Measurements from ENCODE around the gene FBXW11. TPM values are rescaled to one million over a fixed set of nuclear protein-coding genes. Genes with fewer than 3 reads are reported as not detected.

The FBXW11 gene
- total and polyA plus RNA-seq, 10 of the 15 experiments (the other 5 are each of a cell fraction or from before 2014, with no cell fraction given) = 4.3 to 61.5 (median 40.0) TPM

GRCh38 chr5:172042183-172042582 is 35.7 kb upstream of the FBXW11 start:
- Histone ChIP-seq H3K9ac (ENCODE audit: control insufficient read depth, insufficient read depth, low read length) (no peak overlapping the region), H3K4me2 (ENCODE audit: control insufficient read depth, insufficient read depth) (no peak overlapping the region), H3K27me3 (replicated peaks in 1 of 2; ENCODE audit: control insufficient read depth in 2 of 2, insufficient read depth in 2 of 2, low read length in 1 of 2) (no peaks in the 10 kb centered on the region), H3K36me3 (ENCODE audit: control insufficient read depth in 2 of 2, insufficient read depth in 2 of 2, low read length in 1 of 2) (peaks cover 8 to 17% of the 10 kb centered on the region in 2 experiments), H3K27ac (ENCODE audit: control insufficient read depth, insufficient read depth) (no peak overlapping the region), H3K79me2 (ENCODE audit: control insufficient read depth, insufficient read depth, low read length) (no peaks in the 10 kb centered on the region), H3K4me1 (ENCODE audit: control insufficient read depth, insufficient read depth, low read length) (no peaks in the 10 kb centered on the region), H2AFZ (ENCODE audit: control insufficient read depth, low read depth, low read length) (no peak overlapping the region), H4K20me1 (ENCODE audit: control insufficient read depth, insufficient read depth) (no peaks in the 10 kb centered on the region; the same call in 1 of the 2 replicates), H3K9me3 (replicated peaks; ENCODE audit: control insufficient read depth, insufficient read depth, low read length) (no peaks in the 10 kb centered on the region), H3K4me3 (no peak overlapping the region)
- BruUV-seq (replicated peaks) = no TSS peak
- no peak for FAIRE-seq
- no peak for ATAC-seq
- over 99% methylated on average over 13 of the region's 13 CpGs for WGBS (ENCODE audit: insufficient coverage, insufficient replicate concordance, low lambda C conversion rate, missing lambda C conversion rate)
- SMC1A ChIA-PET (ENCODE audit: uncharacterized antibody, unreplicated experiment) = interaction anchor here (1.8 to 4.9 kb wide), 2 partner anchors 121 to 130 kb away, joined by 4 to 92 read pairs; no protein-coding TSS in a partner anchor
- intact Hi-C loops (cut with micrococcal nuclease; ENCODE audit: unreplicated experiment) = no loop called here
- DNase-seq (ENCODE audit: low read depth, low spot score) = no peak
- POLR2A ChIA-PET = interaction anchor here (0.6 kb wide), 1 partner anchor 212 kb away, joined by 3 read pairs; no protein-coding TSS in a partner anchor
- CTCF ChIA-PET = interaction anchor here (2.9 to 4.9 kb wide), 2 partner anchors 36 to 130 kb away, joined by 20 to 123 read pairs; partner anchors contain the start of gene FBXW11
- RAD21 ChIA-PET (ENCODE audit: unreplicated experiment) = interaction anchor here (4.8 kb wide), 1 partner anchor 130 kb away, joined by 82 read pairs; no protein-coding TSS in a partner anchor
- TF ChIP-seq GATAD2B (conservative IDR thresholded peaks at IDR 0.05; ENCODE audit: low read depth) = no peak
- TF ChIP-seq CBX5 (IDR thresholded peaks at IDR 0.05; ENCODE audit: low read depth) = no peak
- no peak for TF ChIP-seq NFIC (IDR thresholded peaks at IDR 0.05; ENCODE audit: low read depth, low read length)
- in situ Hi-C loops (cut with MboI) = loop anchor here (5.0 kb wide), 1 partner anchor 130 kb away; no protein-coding TSS in a partner anchor

- no peak overlapping the region for H3K4me2 ChIP-seq (ENCODE audit: control insufficient read depth, insufficient read depth)
- no peaks in the 10 kb centered on the region for H3K9me3 ChIP-seq (replicated peaks; ENCODE audit: control insufficient read depth, insufficient read depth, low read length)
- no peak for TF ChIP-seq BCL11A (IDR thresholded peaks at IDR 0.05; ENCODE audit: low read depth, low read length)
- TF ChIP-seq SMC3 (IDR thresholded peaks at IDR 0.05; ENCODE audit: borderline replicate concordance, low read length) = no peak
- no peak for TF ChIP-seq MTA2 (IDR thresholded peaks at IDR 0.05; ENCODE audit: low read depth)
- TF ChIP-seq ZBTB40 (IDR thresholded peaks at IDR 0.05; ENCODE audit: borderline replicate concordance) = no peak
- no peak for FAIRE-seq
- no peaks in the 10 kb centered on the region; the same call in 1 of the 2 replicates for H4K20me1 ChIP-seq (ENCODE audit: control insufficient read depth, insufficient read depth)
- POLR2A ChIA-PET = interaction anchor here (0.6 kb wide), 2 partner anchors 32 to 42 kb away, joined by 5 read pairs; partner anchors contain the start of gene FBXW11
- H3K4me1 ChIP-seq (ENCODE audit: control insufficient read depth, insufficient read depth, low read length) = peaks cover 5% of the 10 kb centered on the region
- H3K9ac ChIP-seq (ENCODE audit: control insufficient read depth, insufficient read depth, low read length) = no peak overlapping the region
- H2AFZ ChIP-seq (ENCODE audit: control insufficient read depth, low read depth, low read length) = no peak overlapping the region
- CTCF ChIA-PET = interaction anchor here (0.6 to 4.9 kb wide), 5 partner anchors 9 to 127 kb away, joined by 3 to 94 read pairs (median 3); no protein-coding TSS in a partner anchor
- no TSS peak for BruUV-seq (replicated peaks)
- intact Hi-C loops (cut with micrococcal nuclease; ENCODE audit: unreplicated experiment) (no loop called here), in situ Hi-C loops (cut with MboI) (no loop called here)
- no peaks in the 10 kb centered on the region for H3K36me3 ChIP-seq (ENCODE audit: control insufficient read depth in 2 of 2, insufficient read depth in 2 of 2, low read length in 1 of 2)
- no peak overlapping the region for H3K27ac ChIP-seq (ENCODE audit: control insufficient read depth, insufficient read depth)
- no peak overlapping the region for H3K4me3 ChIP-seq
- no peak for DNase-seq (ENCODE audit: low read depth, low spot score)
- no peaks in the 10 kb centered on the region for H3K27me3 ChIP-seq (replicated peaks in 1 of 2; ENCODE audit: control insufficient read depth in 2 of 2, insufficient read depth in 2 of 2, low read length in 1 of 2)
- 64% methylated on average over 3 of the region's 3 CpGs for WGBS (ENCODE audit: insufficient coverage, insufficient replicate concordance, low lambda C conversion rate, missing lambda C conversion rate)
- ATAC-seq = no peak
- SMC1A ChIA-PET (ENCODE audit: uncharacterized antibody, unreplicated experiment) = interaction anchor here (3.7 kb wide), 1 partner anchor 126 kb away, joined by 39 read pairs; no protein-coding TSS in a partner anchor
- no peaks in the 10 kb centered on the region for H3K79me2 ChIP-seq (ENCODE audit: control insufficient read depth, insufficient read depth, low read length)
- RAD21 ChIA-PET (ENCODE audit: unreplicated experiment) = interaction anchor here (4.5 to 5.0 kb wide), 2 partner anchors 32 to 126 kb away, joined by 26 to 32 read pairs; partner anchors contain the start of gene FBXW11
These were observed 31.7 kb upstream of the FBXW11 start for GRCh38 chr5:172038167-172038566.
